Left renal cortex interstitium (tissue), 4 donors: ENCODE measurements around the gene MSMB. TPM values are rescaled to one million over a fixed set of nuclear protein-coding genes. Genes with fewer than 3 reads are reported as not detected.
"Not testable (repeated sequence)": the region's sequence is repeated elsewhere in the genome, so short reads cannot be mapped to it uniquely, and the experiment has no call there.

ENCODE experiments used
- DNase-seq, 4 donors: peaks; one replicate each; pipeline ENCODE4 v3.0.0-alpha.2; 2013; ENCODE audit warnings: low read depth in 4 of 4, low spot score in 2 of 4, missing footprints in 1 of 4
- polyA plus RNA-seq, 4 donors: library from polyadenylated mRNA; unstranded; fragments of 120-200 nt; gene quantifications; one replicate each; pipeline ENCODE4 v1.2.1, GENCODE V29; 2013; ENCODE audit not compliant: insufficient read length in 4 of 4

Gene MSMB, protein sequence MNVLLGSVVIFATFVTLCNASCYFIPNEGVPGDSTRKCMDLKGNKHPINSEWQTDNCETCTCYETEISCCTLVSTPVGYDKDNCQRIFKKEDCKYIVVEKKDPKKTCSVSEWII
- not detected for polyA plus RNA-seq

DNA sequence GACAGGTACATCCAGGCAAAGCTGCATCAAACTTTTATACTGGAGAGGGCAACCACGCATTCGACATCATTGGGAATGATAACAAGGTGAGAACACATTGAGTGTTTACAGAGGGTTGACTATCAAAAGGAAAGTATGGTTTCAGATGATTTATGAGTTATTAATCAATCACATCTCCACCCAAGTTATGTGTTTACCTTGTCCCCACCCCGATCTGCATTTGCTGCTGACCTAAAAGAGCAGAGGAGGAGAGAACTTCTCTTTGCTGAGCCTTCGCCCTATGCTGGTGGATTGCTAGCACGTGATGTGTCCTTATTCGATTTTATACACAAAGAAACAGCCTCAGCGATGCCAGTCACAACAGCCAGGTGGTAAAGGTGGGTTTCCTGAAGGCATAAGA, at the start of gene MSMB:
Gene MSMB, minus strand, starts transcription at position 9 of the 400 bp plus-strand sequence. CDS start 32 bp downstream, outside the sequence.
- no peak for DNase-seq

DNA sequence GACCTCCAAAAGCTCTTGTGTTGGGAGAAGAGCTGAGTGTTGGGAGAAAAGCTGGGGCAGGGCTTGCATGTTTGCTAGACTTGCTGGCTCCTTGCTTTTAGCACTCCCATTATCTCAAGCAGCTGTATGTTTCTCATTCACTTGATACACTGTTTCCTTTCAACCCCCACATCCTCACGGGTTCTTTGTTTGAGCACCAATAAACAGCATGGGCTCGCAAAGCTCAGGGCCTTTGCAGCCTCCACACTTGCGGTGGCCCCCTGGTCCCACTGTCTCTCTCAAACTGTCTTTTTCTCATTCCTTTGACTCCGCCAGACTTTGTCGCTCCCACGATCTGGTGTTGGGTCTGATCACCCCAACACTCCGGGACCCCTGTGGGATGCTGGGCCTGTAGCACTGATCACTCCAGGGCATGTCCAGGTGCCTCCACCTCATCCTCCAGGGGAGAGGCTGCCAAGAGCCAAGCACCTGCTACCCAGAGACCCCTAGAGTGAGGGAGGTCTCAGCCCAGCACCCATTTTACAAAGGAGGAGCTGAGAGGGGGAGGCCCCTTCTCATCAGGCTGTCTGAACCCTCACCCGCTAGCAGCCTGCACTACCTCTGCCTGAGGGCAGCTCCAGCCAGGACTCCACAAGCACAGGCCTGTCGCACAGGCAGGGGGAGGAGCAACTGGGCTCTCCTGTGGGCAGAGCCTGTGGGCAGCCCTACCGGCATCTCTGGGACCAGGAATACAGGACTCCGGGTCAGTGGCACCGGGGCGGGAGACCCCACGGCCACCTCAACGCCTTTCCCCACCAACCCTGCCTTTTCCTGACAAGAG, 49.1 kb upstream of the MSMB start:
- DNase-seq: no peak

- no peak for DNase-seq
These were observed 48.1 kb upstream of the MSMB start for GRCh38 chr10:46094197-46094500.

- DNase-seq: not testable (repeated sequence)
These were observed 47.5 kb upstream of the MSMB start for GRCh38 chr10:46093316-46094196.

- DNase-seq: no peak
These were observed 46.5 kb upstream of the MSMB start for GRCh38 chr10:46092524-46093081.

- no peak for DNase-seq
These were observed 45.9 kb upstream of the MSMB start for GRCh38 chr10:46091828-46092523.

DNA sequence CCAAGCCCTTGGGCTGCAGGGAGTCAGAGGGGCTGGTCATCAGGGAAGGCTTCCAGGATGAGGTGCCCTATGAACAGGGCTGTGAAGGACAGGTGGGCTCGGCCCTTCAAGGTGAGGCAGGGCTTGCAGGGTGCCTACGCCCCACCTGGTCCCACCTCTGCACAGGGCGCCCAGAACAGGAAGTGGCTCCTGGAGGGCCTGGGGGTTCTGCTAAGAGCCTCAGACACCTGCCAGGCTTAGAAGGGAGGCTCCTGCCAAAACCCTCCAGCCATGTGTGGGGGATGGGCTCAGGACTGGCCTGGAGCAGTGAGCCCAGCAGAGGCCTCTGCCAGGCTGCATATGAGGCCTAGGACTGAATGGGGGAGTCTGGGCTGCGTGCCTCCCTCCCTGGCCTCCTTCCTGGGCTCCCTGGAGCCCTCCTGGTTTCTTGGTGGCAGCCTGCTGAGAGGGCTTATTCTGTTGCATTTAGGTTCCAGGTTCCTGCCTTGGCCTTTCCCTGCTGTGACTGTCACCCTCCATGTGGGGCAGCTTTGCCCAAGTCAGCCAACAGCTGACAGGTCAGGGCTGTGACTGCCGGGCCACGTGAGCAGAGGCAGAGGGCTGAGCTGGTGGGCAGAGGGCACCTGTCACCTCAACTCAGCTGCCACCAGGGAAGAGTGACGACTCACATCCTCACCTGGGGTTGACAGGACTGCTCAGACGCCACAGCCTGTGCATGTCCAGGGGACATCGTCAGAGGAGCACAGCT, 45.2 kb upstream of the MSMB start:
- no peak for DNase-seq

DNA sequence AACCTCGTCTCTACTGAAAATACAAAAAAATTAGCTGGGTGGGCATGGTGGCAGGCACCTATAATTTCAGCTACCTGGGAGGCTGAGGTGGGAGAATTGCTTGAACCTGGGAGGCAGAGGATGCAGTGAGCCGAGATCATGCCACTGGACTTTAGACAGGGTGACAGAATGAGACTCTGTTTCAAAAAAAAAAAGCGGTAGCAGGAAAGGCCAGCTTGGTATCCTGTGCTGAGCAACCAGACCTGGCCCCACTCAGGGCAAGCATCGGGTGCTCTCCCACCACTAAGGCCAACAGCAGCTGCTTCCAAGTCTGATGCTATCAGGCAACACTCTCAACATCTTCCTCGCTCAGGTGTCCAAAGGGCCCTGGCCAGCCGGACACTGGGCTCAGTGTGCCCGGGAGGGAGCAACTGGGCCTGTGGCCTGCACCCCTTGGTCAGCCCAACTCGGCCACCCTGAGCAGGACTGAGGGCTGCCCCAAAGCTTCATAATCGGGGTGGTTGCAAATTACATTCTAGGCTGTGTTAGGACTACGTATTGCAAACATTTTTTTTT, 44.3 kb upstream of the MSMB start:
- no peak for DNase-seq

DNA sequence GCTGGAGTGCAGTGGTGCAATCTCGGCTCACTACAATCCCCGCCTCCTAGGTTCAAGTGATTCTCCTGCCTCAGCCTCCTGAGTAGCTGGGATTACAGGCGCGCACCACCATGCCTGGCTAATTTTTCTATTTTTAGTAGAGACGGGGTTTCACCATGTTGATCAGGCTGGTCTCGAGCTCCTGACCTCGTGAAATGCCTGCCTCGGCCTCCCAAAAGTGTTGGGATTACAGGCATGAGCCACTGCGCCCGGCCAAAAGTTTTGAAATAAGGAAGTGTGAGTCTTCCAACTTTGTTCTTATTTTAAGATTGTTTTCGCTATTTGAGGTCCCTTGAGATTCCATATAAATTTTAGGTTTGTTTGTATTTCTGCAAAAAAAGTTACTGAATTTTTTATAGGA, 41.3 kb upstream of the MSMB start:
- not testable (repeated sequence) for DNase-seq

GRCh38 chr10:46084321-46085165, 38.5 kb upstream of the MSMB start:
- no peak for DNase-seq

DNA sequence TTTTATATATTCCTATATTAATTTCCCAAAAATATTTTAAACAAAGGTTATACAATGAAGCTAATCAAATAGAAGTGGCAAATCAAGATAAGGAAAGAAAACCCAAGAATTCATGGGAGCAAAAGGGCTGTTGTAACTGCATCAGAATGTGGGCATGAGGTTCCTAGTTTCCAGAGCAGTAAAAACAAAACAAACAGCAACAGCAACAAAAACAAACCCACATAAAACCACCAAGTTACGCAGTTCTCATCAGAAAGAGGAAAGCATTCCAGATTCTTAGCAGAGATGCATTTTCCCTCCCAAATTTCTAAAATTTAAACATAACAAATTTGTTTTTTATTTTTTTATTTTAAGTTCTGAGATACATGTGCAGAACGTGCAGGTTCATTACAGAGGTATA, 34.8 kb upstream of the MSMB start:
- no peak for DNase-seq

GRCh38 chr10:46079831-46080585, 33.9 kb upstream of the MSMB start:
- DNase-seq: no peak

DNA sequence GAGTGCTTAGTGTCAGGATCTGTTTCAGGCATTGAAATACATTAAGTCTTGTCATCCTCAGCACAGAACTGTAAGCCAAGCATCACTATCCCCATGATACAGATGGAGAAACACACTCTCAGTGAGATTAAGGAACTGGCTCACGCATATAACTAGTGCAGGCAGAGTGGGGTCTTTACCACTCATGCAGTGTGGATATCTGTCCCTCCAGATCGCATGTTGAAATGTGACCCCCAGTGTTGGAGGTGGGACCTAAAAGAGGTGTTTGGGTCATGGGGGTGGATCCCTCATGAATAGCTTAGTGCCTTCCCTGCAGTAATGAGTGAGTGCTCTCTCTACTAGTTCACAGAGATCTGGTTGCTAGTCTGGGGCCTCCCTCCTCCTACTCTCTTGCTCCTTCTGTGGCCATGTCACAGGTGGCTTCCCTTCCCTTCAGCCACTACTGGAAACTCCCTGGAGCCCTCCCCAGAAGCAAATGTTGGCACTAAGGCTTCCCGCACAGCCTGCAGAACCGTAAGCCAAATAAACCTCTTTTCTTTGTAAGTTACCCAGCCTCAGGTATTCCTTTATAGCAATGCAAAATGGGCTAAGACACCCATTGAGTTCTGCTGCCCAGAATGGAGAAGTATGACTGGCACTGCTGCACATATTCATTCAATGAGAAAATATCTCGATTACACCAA, 31.8 kb upstream of the MSMB start:
- no peak for DNase-seq

GRCh38 chr10:46077141-46077554, 31.1 kb upstream of the MSMB start:
- no peak for DNase-seq

GRCh38 chr10:46075869-46076268, 29.8 kb upstream of the MSMB start:
- no peak for DNase-seq

DNA sequence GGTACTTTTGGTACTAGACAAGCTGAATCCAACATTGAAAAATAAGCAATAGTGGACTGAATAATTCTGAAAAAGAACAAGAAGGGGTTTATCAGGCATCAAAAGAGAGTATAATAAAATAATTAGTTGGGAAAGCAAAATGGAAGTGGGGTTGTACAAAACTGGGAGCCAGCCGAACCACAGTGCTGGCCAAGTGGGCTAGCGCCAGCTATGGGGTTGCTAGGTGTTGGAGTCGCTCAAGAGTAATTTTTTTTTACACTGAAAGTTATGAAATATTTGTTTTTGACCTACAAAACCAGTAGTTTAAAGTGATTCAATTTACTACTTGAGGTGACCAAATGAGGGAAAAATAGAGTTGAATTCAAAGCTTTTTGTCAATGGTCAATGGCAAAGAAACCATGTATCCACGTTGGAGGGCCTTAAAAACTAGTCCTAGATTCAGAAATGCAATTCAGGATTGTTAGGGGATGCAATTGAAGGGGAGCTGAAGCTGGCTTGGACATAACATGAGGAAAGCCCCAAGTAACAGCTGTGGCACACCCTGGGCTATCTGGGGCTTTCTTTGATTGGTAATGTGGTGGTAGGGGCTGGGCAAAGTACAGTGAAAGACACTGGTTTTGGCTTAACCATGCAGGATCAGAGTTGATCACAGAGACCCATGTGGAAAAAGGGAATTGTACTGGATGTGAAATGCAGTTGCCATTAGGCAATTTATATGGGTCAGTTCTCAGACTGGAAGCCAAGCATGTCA, 28.3 kb upstream of the MSMB start:
- no peak for DNase-seq

GRCh38 chr10:46073564-46073963, 27.5 kb upstream of the MSMB start:
- DNase-seq: no peak
